A549 (cell line): ENCODE data around the gene GET4. TPM values are rescaled to one million over a fixed set of nuclear protein-coding genes. Genes with fewer than 3 reads are reported as not detected.

ENCODE experiments used
- ATAC-seq, 2 experiments: fragments of 200-7000 bp in 1 of 2; fragments of >200 bp in 1 of 2; cut with Nextera tagmentation in 1 of 2; cut with Tn5 transposase in 1 of 2; 3 replicates each; pipeline versions ENCODE4 v1.8.0 to v1.9.1; 2018 to 2020; ENCODE audit warnings: mild to moderate bottlenecking in 1 of 2, moderate library complexity in 1 of 2
- CTCF ChIA-PET: fragments of 300-600 bp; sonication (Branson Sonifier 250); formaldehyde crosslinking; extraction: SDS; loops from one replicate; lab custom pipeline; 2021; ENCODE audit warnings: antibody characterized with exemption, inconsistent platforms; lab: Yijun Ruan, JAX
- POLR2A ChIA-PET: fragments of 350-600 bp; formaldehyde crosslinking; extraction: SDS; loops from one replicate; lab custom pipeline; 2021; ENCODE audit warnings: antibody characterized with exemption, inconsistent platforms; lab: Yijun Ruan, JAX
- DNase-seq, 2 experiments: peaks; one replicate each; pipeline versions ENCODE4 v3.0.0 to v3.0.0-alpha.2; 2011 to 2016; ENCODE audit warnings: low read depth in 1 of 2, low spot score in 1 of 2
- FAIRE-seq: peaks from 2 replicates; lab custom pipeline; 2011; peaks lifted over from hg19 to GRCh38; lab: Jason Lieb, UNC
- H3K27ac ChIP-seq, 2 experiments: fragments of >200 bp; sonication (Bioruptor Twin); formaldehyde crosslinking; 3 replicates each; pipeline ENCODE4 v1.5.1; 2016 to 2017
- H3K4me1 ChIP-seq: fragments of >200 bp; sonication (Bioruptor Twin); formaldehyde crosslinking; 3 replicates; pipeline ENCODE4 v1.6.1; 2016
- H3K4me2 ChIP-seq: fragments of >200 bp; sonication (Bioruptor Twin); formaldehyde crosslinking; 3 replicates; pipeline ENCODE4 v1.6.1; 2016
- H3K4me3 ChIP-seq: fragments of >200 bp; sonication (Bioruptor Twin); formaldehyde crosslinking; 3 replicates; pipeline ENCODE4 v1.5.1; 2016
- H3K9me3 ChIP-seq: fragments of >200 bp; sonication (Bioruptor Twin); formaldehyde crosslinking; 3 replicates; pipeline ENCODE4 v1.6.1; 2016
- CBX8 ChIP-seq: fragments of 200-600 bp; sonication (generic); IDR thresholded peaks from 2 replicates; pipeline ENCODE4 v1.6.1; 2016
- CHD4 ChIP-seq: fragments of 200-600 bp; sonication (generic); IDR thresholded peaks from 2 replicates; pipeline ENCODE4 v1.6.1; 2016; ENCODE audit warnings: antibody characterized with exemption, mild to moderate bottlenecking, borderline replicate concordance
- CTCF ChIP-seq: fragments of >200 bp; sonication (Bioruptor Twin); formaldehyde crosslinking; IDR thresholded peaks from 3 replicates; pipeline ENCODE4 v1.5.1; 2016
- EHF ChIP-seq: fragments of 250-450 bp; sonication (Bioruptor Pico); IDR thresholded peaks from 2 replicates; pipeline ENCODE4 v1.5.0; 2020; ENCODE audit warnings: mild to moderate bottlenecking
- EHMT2 ChIP-seq: fragments of 200-600 bp; sonication (generic); IDR thresholded peaks from 2 replicates; pipeline ENCODE4 v1.6.1; 2016; ENCODE audit warnings: antibody characterized with exemption, low read depth, mild to moderate bottlenecking, moderate library complexity
- EP300 ChIP-seq, 2 experiments: fragments of >200 bp; sonication (Bioruptor Twin); formaldehyde crosslinking; IDR thresholded peaks; 2 replicates in 1 of 2; 3 replicates in 1 of 2; pipeline ENCODE4 v1.6.1; 2016 to 2017
- ESRRA ChIP-seq: fragments of 150-350 bp; IDR thresholded peaks from 2 replicates; pipeline ENCODE4 v1.6.1; 2014; ENCODE audit warnings: mild to moderate bottlenecking, low read length, borderline replicate concordance
- FOSB ChIP-seq: fragments of 250-450 bp; sonication (Bioruptor Pico); IDR thresholded peaks from 2 replicates; pipeline ENCODE4 v1.5.0; 2020; ENCODE audit warnings: mild to moderate bottlenecking, moderate library complexity
- HDAC2 ChIP-seq: fragments of 200-600 bp; sonication (generic); IDR thresholded peaks from 2 replicates; pipeline ENCODE4 v1.6.1; 2016
- JUN ChIP-seq, 2 experiments: fragments of >200 bp; sonication (Bioruptor Twin); formaldehyde crosslinking; IDR thresholded peaks; 2 replicates in 1 of 2; 3 replicates in 1 of 2; pipeline ENCODE4 v1.6.1; 2016 to 2017
- KDM5A ChIP-seq: fragments of 200-600 bp; sonication (generic); IDR thresholded peaks from 2 replicates; pipeline ENCODE4 v1.6.1; 2016; ENCODE audit warnings: antibody characterized with exemption, mild to moderate bottlenecking
- NFE2L2 ChIP-seq: fragments of 150-350 bp; conservative IDR thresholded peaks from 2 replicates; pipeline ENCODE4 v1.6.1; 2014; ENCODE audit warnings: low read length
- PBX3 ChIP-seq: IDR thresholded peaks from 2 replicates; pipeline ENCODE4 v1.6.1; 2012
- PHF8 ChIP-seq: fragments of 200-600 bp; sonication (generic); IDR thresholded peaks from 2 replicates; pipeline ENCODE4 v1.6.1; 2016; ENCODE audit warnings: low read depth, mild to moderate bottlenecking, antibody characterized with exemption, moderate library complexity, borderline replicate concordance
- POLR2A ChIP-seq: IDR thresholded peaks from 2 replicates; pipeline ENCODE4 v1.6.1; 2012; ENCODE audit warnings: mild to moderate bottlenecking, low read length
- POLR2AphosphoS2 ChIP-seq: conservative IDR thresholded peaks from 2 replicates; pipeline ENCODE4 v1.6.1; 2012; ENCODE audit warnings: low read length, improper control_type of control experiment, inconsistent platforms
- RFX5 ChIP-seq: fragments of 450-650 bp; IDR thresholded peaks from 2 replicates; pipeline ENCODE4 v1.7.1; 2014; ENCODE audit warnings: antibody characterized with exemption, mild to moderate bottlenecking, moderate library complexity
- SMC3 ChIP-seq: fragments of >200 bp; sonication (Bioruptor Twin); formaldehyde crosslinking; IDR thresholded peaks from 3 replicates; pipeline ENCODE4 v1.6.1; 2018; ENCODE audit warnings: inconsistent platforms
- TP53 ChIP-seq: fragments of 250-450 bp; sonication (Bioruptor Pico); IDR thresholded peaks from 2 replicates; pipeline ENCODE4 v1.5.0; 2021; ENCODE audit warnings: mild to moderate bottlenecking, moderate library complexity
- ZC3H11A ChIP-seq: fragments of 450-650 bp; IDR thresholded peaks from 2 replicates; pipeline ENCODE4 v1.6.1; 2014; ENCODE audit warnings: antibody characterized with exemption, mild to moderate bottlenecking
- ZNF302 ChIP-seq: fragments of 250-450 bp; sonication (Bioruptor Pico); IDR thresholded peaks from 2 replicates; pipeline ENCODE4 v1.9.0; 2021; ENCODE audit warnings: inconsistent platforms, mild to moderate bottlenecking, moderate library complexity
- ZSCAN20 ChIP-seq: fragments of 250-450 bp; sonication (Bioruptor Pico); IDR thresholded peaks from 2 replicates; pipeline ENCODE4 v1.8.0; 2022; ENCODE audit warnings: mild to moderate bottlenecking, moderate library complexity
- WGBS: methylation state at CpG from one replicate; pipeline ENCODE4 v1.1.6; 2017; ENCODE audit errors: missing lambda C conversion rate; 5-methylcytosine and 5-hydroxymethylcytosine counted together
- polyA plus RNA-seq, 4 experiments: library from polyadenylated mRNA; depleted of rRNA in 3 of 4; stranded (reverse); fragments of >200 nt; fragmentation: RNase III in 1 of 4; extraction: RNeasy Plus Mini Kit Qiagen cat#74134 plus additional on column Dnase treatment in 1 of 4; gene quantifications; 2 replicates in 3 of 4; 3 replicates in 1 of 4; pipeline ENCODE4 v1.2.3, GENCODE V29; 2011 to 2017
- TF ChIP-seq, protein P1 (sequence below): fragments of >200 bp; sonication (Bioruptor Twin); formaldehyde crosslinking; IDR thresholded peaks from 3 replicates; pipeline ENCODE4 v1.6.1; 2016
- TF ChIP-seq, protein P2 (sequence below): IDR thresholded peaks from 2 replicates; pipeline ENCODE4 v1.6.1; 2012; ENCODE audit warnings: low read depth, borderline replicate concordance

Gene GET4
- polyA plus RNA-seq, 2 of the 4 experiments (the other 2 are of a cell fraction) = 26.1 to 37.0 TPM

DNA sequence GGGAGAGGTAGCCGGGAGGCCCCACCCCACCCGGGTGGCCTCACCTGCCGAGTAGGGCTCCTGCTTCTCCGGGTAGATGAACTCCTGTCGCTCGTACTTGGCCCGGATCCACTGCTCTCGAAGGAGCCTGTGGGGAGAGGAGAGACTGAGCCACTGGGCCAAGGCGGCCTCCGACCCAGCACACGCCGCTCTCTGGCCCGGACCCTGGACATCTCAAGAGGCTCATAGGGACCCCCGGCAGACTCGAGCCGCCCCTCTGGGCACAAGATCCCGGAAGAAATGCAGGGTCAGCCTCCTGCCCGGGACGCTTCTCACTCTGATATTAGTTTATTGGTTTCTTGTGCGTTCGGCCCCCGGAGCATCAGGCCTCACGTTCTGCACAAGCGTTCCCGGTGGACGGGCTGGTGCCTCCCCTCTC lies 43.6 kb downstream of the GET4 start:
- H3K4me3 ChIP-seq = no peak overlapping the region
- no peak for FAIRE-seq
- H3K4me2 ChIP-seq = no peak overlapping the region
- H3K9me3 ChIP-seq = no peaks in the 10 kb centered on the region
- DNase-seq = no peak
- WGBS = 76% methylated on average over 26 of the region's 26 CpGs
- H3K27ac ChIP-seq = no peak overlapping the region
- ATAC-seq = no peak
- no peak for TF ChIP-seq PHF8
- peaks cover 10% of the 10 kb centered on the region; the same call in 2 of the 3 replicates for H3K4me1 ChIP-seq
- ChIA-PET CTCF (no interaction called here), POLR2A (no interaction called here)

DNA sequence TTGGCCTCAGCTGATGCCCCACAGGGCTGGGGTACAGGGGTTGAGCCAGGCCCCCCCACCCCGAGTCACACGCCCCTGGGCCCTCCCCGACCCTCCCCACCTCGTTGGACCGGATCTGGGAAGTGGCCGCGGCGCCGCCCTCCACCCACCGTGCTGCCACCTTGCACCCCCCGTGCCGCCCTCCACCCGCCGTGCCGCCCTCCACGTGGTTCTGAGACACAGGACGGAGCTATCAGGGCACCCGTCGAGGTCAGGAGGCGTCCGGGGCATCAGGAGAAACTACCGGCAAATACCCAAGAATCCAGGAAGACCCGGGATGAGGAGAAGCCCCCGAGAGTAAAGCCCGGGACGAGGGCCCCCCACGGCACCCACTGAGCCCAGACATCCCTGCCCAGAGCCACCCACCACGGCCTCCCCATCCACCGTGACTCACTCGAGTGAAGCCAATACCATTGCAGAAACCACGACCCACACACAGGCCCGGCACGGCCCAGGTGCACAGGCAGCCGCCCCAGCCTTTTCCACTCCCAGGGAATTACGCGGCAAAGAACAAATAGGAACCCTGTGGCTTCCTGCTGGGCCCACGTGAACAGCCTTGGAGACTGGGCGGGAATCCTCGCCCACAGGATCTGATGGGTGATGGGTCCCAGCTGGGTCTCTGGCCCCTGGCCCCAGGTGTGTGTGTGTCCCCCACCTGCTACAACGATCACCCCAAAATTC lies 44.2 kb downstream of the GET4 start:
- WGBS = 65% methylated on average over 24 of the region's 40 CpGs

DNA sequence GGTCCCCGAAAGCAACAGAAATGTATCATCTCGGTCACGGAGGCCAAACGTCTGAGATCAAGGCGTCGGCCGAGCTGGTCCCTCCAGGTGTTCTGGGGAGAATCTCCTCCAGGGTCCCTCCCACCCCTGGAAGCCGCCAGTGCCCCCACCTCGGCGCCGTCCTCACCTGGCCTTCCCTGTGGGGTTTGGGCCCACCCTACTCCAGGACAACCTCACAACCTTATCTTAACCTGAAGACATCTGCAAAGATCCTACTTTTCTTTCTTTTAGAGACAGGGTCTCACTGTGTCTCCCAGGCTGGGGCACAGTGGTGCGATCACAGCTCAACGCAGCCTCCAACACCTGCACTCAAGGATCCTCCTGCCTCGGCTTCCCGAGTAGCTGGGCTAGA lies 44.7 kb downstream of the GET4 start:
- 93% methylated on average over 13 of the region's 15 CpGs for WGBS
- H3K4me3 ChIP-seq = no peak overlapping the region
- FAIRE-seq (no peak), ATAC-seq (no peak), DNase-seq (no peak)
- no peak overlapping the region for H3K27ac ChIP-seq
- no peaks in the 10 kb centered on the region for H3K9me3 ChIP-seq
- TF ChIP-seq JUN (IDR thresholded peaks at IDR 0.05) (no peak), FOSB (CRISPR knock-in tag) (no peak), ZNF302 (CRISPR knock-in tag) (no peak), EHMT2 (no peak), POLR2AphosphoS2 (no peak), CBX8 (no peak), EHF (no peak), EP300 (IDR thresholded peaks at IDR 0.05) (no peak), ZSCAN20 (no peak), NFE2L2 (no peak), KDM5A (no peak), RFX5 (no peak), CHD4 (no peak), TP53 (no peak)
- TF ChIP-seq, protein P1, sequence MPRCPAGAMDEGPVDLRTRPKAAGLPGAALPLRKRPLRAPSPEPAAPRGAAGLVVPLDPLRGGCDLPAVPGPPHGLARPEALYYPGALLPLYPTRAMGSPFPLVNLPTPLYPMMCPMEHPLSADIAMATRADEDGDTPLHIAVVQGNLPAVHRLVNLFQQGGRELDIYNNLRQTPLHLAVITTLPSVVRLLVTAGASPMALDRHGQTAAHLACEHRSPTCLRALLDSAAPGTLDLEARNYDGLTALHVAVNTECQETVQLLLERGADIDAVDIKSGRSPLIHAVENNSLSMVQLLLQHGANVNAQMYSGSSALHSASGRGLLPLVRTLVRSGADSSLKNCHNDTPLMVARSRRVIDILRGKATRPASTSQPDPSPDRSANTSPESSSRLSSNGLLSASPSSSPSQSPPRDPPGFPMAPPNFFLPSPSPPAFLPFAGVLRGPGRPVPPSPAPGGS = no peak
- peaks cover 10% of the 10 kb centered on the region; the same call in 2 of the 3 replicates for H3K4me1 ChIP-seq
- H3K4me2 ChIP-seq = no peak overlapping the region
- CTCF ChIA-PET = interaction anchor here (1.5 to 2.9 kb wide), 2 partner anchors 8 to 72 kb away, joined by 3 to 13 read pairs; no protein-coding TSS in a partner anchor
- POLR2A ChIA-PET = no interaction called here

More for the DNA sequence above, 44.2 kb downstream of the GET4 start:
- ATAC-seq = no peak
- ChIA-PET POLR2A (no interaction called here), CTCF (interaction anchor here (2.9 kb wide), 1 partner anchor 73 kb away, joined by 13 read pairs; no protein-coding TSS in a partner anchor)
- no peak for FAIRE-seq
- TF ChIP-seq HDAC2 (no peak), KDM5A (no peak), ZC3H11A (no peak), CHD4 (no peak), ZSCAN20 (no peak), POLR2A (no peak), SMC3 (no peak), ESRRA (no peak), PBX3 (no peak), CTCF (no peak)
- TF ChIP-seq, protein P2, sequence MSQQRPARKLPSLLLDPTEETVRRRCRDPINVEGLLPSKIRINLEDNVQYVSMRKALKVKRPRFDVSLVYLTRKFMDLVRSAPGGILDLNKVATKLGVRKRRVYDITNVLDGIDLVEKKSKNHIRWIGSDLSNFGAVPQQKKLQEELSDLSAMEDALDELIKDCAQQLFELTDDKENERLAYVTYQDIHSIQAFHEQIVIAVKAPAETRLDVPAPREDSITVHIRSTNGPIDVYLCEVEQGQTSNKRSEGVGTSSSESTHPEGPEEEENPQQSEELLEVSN = no peak
- Histone ChIP-seq H3K4me3 (no peak overlapping the region), H3K9me3 (no peaks in the 10 kb centered on the region), H3K27ac (no peak overlapping the region), H3K4me1 (peaks cover 10% of the 10 kb centered on the region; the same call in 2 of the 3 replicates), H3K4me2 (no peak overlapping the region)
- no peak for DNase-seq
